Measurements from ENCODE around the gene CBFA2T2.
"Not testable (repeated sequence)": the region's sequence is repeated elsewhere in the genome, so short reads cannot be mapped to it uniquely, and the experiment has no call there.

Gene CBFA2T2

GRCh38 chr20:33687993-33688937 lies 198.4 kb downstream of the CBFA2T2 start:
- no peak overlapping the region for H3K4me3 ChIP-seq (ENCODE audit: low read length)
- no peaks in the 10 kb centered on the region for H3K36me3 ChIP-seq (ENCODE audit: control insufficient read depth, insufficient read depth, low read length)
- H3K27me3 ChIP-seq (ENCODE audit: control insufficient read depth, insufficient read depth, low read length): no peaks in the 10 kb centered on the region
- H3K4me1 ChIP-seq (ENCODE audit: control insufficient read depth, insufficient read depth, low read length): peaks cover 21% of the 10 kb centered on the region
- H3K9ac ChIP-seq (ENCODE audit: low read length): no peak overlapping the region
- no peaks in the 10 kb centered on the region for H3K9me3 ChIP-seq (ENCODE audit: control insufficient read depth, low read length)

GRCh38 chr20:33688938-33689424 lies 199.1 kb downstream of the CBFA2T2 start:
- H3K9me3 ChIP-seq (ENCODE audit: control insufficient read depth, low read length): no peaks in the 10 kb centered on the region
- no peak overlapping the region for H3K9ac ChIP-seq (ENCODE audit: low read length)
- H3K36me3 ChIP-seq (ENCODE audit: control insufficient read depth, insufficient read depth, low read length): no peaks in the 10 kb centered on the region
- no peaks in the 10 kb centered on the region for H3K27me3 ChIP-seq (ENCODE audit: control insufficient read depth, insufficient read depth, low read length)
- peaks cover 21% of the 10 kb centered on the region for H3K4me1 ChIP-seq (ENCODE audit: control insufficient read depth, insufficient read depth, low read length)
- H3K4me3 ChIP-seq (ENCODE audit: low read length): no peak overlapping the region

DNA sequence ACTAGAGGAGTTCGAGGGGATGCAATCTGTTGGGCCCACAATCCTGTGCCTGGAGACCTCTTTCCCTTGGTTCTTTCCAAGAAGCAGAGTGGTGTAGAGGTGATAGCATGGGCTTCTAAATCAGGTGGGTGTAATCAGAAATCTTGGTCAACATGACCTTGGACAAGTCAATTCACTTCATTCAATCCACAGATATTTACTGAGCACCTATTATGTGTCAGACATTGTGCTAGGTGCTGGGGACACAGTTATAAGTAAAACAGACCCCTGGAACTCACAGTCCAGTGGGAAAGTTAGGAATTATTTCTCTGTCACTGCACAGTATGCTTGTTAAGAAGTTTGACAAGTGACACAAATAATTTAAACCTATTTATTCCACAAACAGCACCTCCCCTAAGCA lies 199.6 kb downstream of the CBFA2T2 start:
- no peaks in the 10 kb centered on the region for H3K9me3 ChIP-seq (ENCODE audit: control insufficient read depth, low read length)
- H3K27me3 ChIP-seq (ENCODE audit: control insufficient read depth, insufficient read depth, low read length): no peaks in the 10 kb centered on the region
- no peaks in the 10 kb centered on the region for H3K36me3 ChIP-seq (ENCODE audit: control insufficient read depth, insufficient read depth, low read length)
- no peak overlapping the region for H3K9ac ChIP-seq (ENCODE audit: low read length)
- peaks cover 19% of the 10 kb centered on the region for H3K4me1 ChIP-seq (ENCODE audit: control insufficient read depth, insufficient read depth, low read length)
- no peak overlapping the region for H3K4me3 ChIP-seq (ENCODE audit: low read length)

GRCh38 chr20:33689973-33690372 lies 200.1 kb downstream of the CBFA2T2 start:
- Histone ChIP-seq H3K36me3 (ENCODE audit: control insufficient read depth, insufficient read depth, low read length) (no peaks in the 10 kb centered on the region), H3K4me1 (ENCODE audit: control insufficient read depth, insufficient read depth, low read length) (peaks cover 14% of the 10 kb centered on the region), H3K4me3 (ENCODE audit: low read length) (no peak overlapping the region), H3K9me3 (ENCODE audit: control insufficient read depth, low read length) (no peaks in the 10 kb centered on the region), H3K27me3 (ENCODE audit: control insufficient read depth, insufficient read depth, low read length) (no peaks in the 10 kb centered on the region), H3K9ac (ENCODE audit: low read length) (no peak overlapping the region)

DNA sequence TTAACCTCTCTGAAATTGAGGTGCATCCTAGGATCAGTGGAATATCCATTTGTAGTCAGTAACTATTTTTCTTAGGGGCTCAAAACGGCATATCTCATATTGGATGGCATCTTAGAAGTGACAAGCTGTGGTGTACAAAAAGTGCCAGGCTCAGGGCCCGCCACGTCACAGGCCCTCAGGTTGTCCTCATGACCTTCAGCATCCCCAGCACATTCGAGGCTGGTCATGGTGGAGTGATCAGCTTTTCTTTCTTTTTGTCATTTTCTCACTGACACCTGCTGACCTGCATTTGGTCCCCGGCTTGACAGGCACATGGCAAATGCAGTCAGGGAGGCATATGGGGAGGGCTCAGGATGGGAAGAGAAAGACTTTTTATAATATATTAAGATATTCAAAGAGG lies 203.4 kb downstream of the CBFA2T2 start:
- no peak overlapping the region for H3K4me3 ChIP-seq (ENCODE audit: low read length)
- no peaks in the 10 kb centered on the region for H3K36me3 ChIP-seq (ENCODE audit: control insufficient read depth, insufficient read depth, low read length)
- no peaks in the 10 kb centered on the region for H3K27me3 ChIP-seq (ENCODE audit: control insufficient read depth, insufficient read depth, low read length)
- no peak overlapping the region for H3K9ac ChIP-seq (ENCODE audit: low read length)
- no peaks in the 10 kb centered on the region for H3K4me1 ChIP-seq (ENCODE audit: control insufficient read depth, insufficient read depth, low read length)
- H3K9me3 ChIP-seq (ENCODE audit: control insufficient read depth, low read length): no peaks in the 10 kb centered on the region

DNA sequence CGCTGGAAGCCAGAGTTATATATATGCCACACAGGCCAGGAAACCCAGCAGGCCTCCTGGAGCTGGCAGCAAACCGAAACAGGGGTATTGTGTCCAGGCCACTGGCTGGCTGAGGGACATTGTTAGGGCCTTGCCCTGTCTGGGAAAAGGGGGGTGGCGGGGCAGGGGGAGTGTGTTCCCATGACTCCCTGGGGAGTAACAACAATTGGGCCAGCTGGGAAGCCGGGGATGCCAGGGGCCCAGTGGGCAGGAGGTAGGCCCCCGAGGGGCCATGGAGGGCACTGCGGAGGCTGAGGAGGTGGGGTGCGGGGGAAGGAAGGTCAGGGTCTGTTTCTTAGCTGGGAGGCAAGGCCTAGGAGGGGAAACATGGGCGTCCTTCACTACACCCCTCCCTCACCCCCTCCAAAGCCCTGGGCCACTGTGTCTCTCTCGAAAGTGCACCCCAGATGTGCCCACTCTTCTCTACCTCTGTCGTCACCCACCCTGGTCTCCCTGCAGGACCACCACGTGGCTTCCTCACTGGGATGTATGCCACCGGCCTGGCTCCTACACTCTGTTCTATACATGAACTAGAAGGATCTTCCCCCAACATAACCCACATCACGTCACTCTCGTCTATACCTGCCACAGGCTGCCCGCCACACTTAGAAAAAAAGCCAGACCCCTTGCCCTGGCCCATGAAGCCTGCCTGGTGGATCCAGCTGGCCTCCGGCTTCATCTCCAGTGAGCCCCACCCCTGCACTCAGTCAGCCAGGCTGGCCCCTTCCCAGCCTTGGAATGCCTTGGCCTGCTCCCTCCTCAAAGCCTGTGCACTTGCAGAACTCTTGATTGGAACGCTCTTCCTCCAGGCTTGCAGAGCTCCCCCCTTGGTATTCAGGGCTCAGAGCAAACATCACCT lies 204.1 kb downstream of the CBFA2T2 start:
- H3K27me3 ChIP-seq (ENCODE audit: control insufficient read depth, insufficient read depth, low read length): no peaks in the 10 kb centered on the region
- H3K9ac ChIP-seq (ENCODE audit: low read length): no peak overlapping the region
- H3K4me1 ChIP-seq (ENCODE audit: control insufficient read depth, insufficient read depth, low read length): no peaks in the 10 kb centered on the region
- H3K4me3 ChIP-seq (ENCODE audit: low read length): no peak overlapping the region
- H3K36me3 ChIP-seq (ENCODE audit: control insufficient read depth, insufficient read depth, low read length): no peaks in the 10 kb centered on the region
- H3K9me3 ChIP-seq (ENCODE audit: control insufficient read depth, low read length): no peaks in the 10 kb centered on the region

DNA sequence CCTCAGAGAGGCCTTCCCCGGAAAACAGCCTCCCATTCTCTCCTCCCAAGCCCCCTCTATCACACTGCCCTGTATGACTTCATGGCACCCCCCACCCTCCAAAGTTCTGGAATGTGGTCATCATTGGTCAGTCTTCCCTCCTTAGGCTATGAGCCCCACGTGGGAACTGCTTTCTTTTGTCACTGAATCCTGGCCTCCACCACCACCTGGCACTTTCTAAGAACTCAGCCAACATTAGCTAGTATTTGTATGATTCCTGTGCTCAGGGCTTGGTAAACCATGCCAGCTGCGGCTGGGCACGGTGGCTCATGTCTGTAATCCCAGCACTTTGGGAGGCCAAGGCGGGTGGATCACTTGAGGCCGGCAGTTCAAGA lies 204.7 kb downstream of the CBFA2T2 start:
- Histone ChIP-seq H3K27me3 (ENCODE audit: control insufficient read depth, insufficient read depth, low read length) (no peaks in the 10 kb centered on the region), H3K9ac (ENCODE audit: low read length) (no peak overlapping the region), H3K4me1 (ENCODE audit: control insufficient read depth, insufficient read depth, low read length) (no peaks in the 10 kb centered on the region), H3K4me3 (ENCODE audit: low read length) (no peak overlapping the region), H3K9me3 (ENCODE audit: control insufficient read depth, low read length) (no peaks in the 10 kb centered on the region), H3K36me3 (ENCODE audit: control insufficient read depth, insufficient read depth, low read length) (no peaks in the 10 kb centered on the region)

- H3K9ac ChIP-seq (ENCODE audit: low read length): no peak overlapping the region
- H3K36me3 ChIP-seq (ENCODE audit: control insufficient read depth, insufficient read depth, low read length): no peaks in the 10 kb centered on the region
- H3K27me3 ChIP-seq (ENCODE audit: control insufficient read depth, insufficient read depth, low read length): no peaks in the 10 kb centered on the region
- no peaks in the 10 kb centered on the region for H3K4me1 ChIP-seq (ENCODE audit: control insufficient read depth, insufficient read depth, low read length)
- no peaks in the 10 kb centered on the region for H3K9me3 ChIP-seq (ENCODE audit: control insufficient read depth, low read length)
- H3K4me3 ChIP-seq (ENCODE audit: low read length): no peak overlapping the region
These were observed 206.6 kb downstream of the CBFA2T2 start for GRCh38 chr20:33696448-33696847.

GRCh38 chr20:33697129-33697528 lies 207.2 kb downstream of the CBFA2T2 start:
- no peak overlapping the region for H3K4me3 ChIP-seq (ENCODE audit: low read length)
- H3K27me3 ChIP-seq (ENCODE audit: control insufficient read depth, insufficient read depth, low read length): no peaks in the 10 kb centered on the region
- H3K9ac ChIP-seq (ENCODE audit: low read length): no peak overlapping the region
- H3K9me3 ChIP-seq (ENCODE audit: control insufficient read depth, low read length): no peaks in the 10 kb centered on the region
- no peaks in the 10 kb centered on the region for H3K4me1 ChIP-seq (ENCODE audit: control insufficient read depth, insufficient read depth, low read length)
- no peaks in the 10 kb centered on the region for H3K36me3 ChIP-seq (ENCODE audit: control insufficient read depth, insufficient read depth, low read length)

DNA sequence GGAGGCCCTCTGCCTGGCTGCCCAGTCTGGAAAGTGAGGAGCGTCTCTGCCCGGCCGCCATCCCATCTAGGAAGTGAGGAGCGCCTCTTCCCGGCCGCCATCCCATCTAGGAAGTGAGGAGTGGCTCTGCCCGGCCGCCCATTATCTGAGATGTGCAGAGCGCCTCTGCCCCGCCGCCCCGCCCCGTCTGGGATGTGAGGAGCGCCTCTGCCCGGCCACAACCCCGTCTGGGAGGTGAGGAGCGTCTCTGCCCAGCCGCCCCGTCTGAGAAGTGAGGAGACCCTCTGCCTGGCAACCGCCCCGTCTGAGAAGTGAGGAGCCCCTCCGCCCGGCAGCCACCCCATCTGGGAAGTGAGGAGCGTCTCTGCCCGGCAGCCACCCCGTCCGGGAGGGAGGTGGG lies 209.1 kb downstream of the CBFA2T2 start:
- not testable (repeated sequence) for H3K9ac ChIP-seq (ENCODE audit: low read length); H3K36me3 ChIP-seq (ENCODE audit: control insufficient read depth, insufficient read depth, low read length); H3K9me3 ChIP-seq (ENCODE audit: control insufficient read depth, low read length); H3K4me1 ChIP-seq (ENCODE audit: control insufficient read depth, insufficient read depth, low read length); H3K27me3 ChIP-seq (ENCODE audit: control insufficient read depth, insufficient read depth, low read length); H3K4me3 ChIP-seq (ENCODE audit: low read length)
